H1 (cell line): ENCODE data around the gene CIT. TPM values are rescaled to one million over a fixed set of nuclear protein-coding genes. Genes with fewer than 3 reads are reported as not detected.

ENCODE experiments used
- EGR1 ChIP-seq: IDR thresholded peaks from 2 replicates; pipeline ENCODE4 v1.6.1; 2011; ENCODE audit warnings: low read depth, low read length, borderline replicate concordance
- RNF2 ChIP-seq: fragments of 200-900, 300-1000 bp; sonication (generic); IDR thresholded peaks from 2 replicates; pipeline ENCODE4 v1.7.1; 2016; ENCODE audit warnings: borderline replicate concordance, low read depth, mild to moderate bottlenecking, antibody characterized with exemption, low read length; ENCODE audit not compliant: poor library complexity, severe bottlenecking; ENCODE audit errors: missing control alignments
- polyA plus RNA-seq, 7 experiments: library from polyadenylated mRNA; depleted of rRNA in 3 of 7; stranded (reverse) in 5 of 7; unstranded in 2 of 7; fragments of >200 nt in 5 of 7; fragments of 200-250 nt in 2 of 7; gene quantifications; 1 replicate in 5 of 7; 2 replicates in 1 of 7; 4 replicates in 1 of 7; pipeline versions ENCODE4 v1.2.1 to v1.2.3, GENCODE V29; 2011 to 2013; ENCODE audit warnings: missing spikeins in 2 of 7, mixed read lengths in 2 of 7
- total RNA-seq: library from RNA; stranded (reverse); fragmentation: NEBNext Ultra II Directional; extraction: Animal tissue kit (Norgen Biotek cat#: 25700); gene quantifications from 2 replicates; pipeline ENCODE4 v1.2.1, GENCODE V29; 2021
- TF ChIP-seq, protein P1 (sequence below): fragments of 300-600 bp; sonication (generic); IDR thresholded peaks from 2 replicates; pipeline ENCODE4 v1.7.1; 2012; ENCODE audit warnings: low read length, moderate library complexity, mild to moderate bottlenecking, inconsistent platforms; ENCODE audit not compliant: insufficient replicate concordance

The CIT gene
- total and polyA plus RNA-seq, 2 of the 8 experiments (the other 6 are each of a cell fraction or from before 2014, with no cell fraction given): 17.1 to 60.9 TPM

DNA sequence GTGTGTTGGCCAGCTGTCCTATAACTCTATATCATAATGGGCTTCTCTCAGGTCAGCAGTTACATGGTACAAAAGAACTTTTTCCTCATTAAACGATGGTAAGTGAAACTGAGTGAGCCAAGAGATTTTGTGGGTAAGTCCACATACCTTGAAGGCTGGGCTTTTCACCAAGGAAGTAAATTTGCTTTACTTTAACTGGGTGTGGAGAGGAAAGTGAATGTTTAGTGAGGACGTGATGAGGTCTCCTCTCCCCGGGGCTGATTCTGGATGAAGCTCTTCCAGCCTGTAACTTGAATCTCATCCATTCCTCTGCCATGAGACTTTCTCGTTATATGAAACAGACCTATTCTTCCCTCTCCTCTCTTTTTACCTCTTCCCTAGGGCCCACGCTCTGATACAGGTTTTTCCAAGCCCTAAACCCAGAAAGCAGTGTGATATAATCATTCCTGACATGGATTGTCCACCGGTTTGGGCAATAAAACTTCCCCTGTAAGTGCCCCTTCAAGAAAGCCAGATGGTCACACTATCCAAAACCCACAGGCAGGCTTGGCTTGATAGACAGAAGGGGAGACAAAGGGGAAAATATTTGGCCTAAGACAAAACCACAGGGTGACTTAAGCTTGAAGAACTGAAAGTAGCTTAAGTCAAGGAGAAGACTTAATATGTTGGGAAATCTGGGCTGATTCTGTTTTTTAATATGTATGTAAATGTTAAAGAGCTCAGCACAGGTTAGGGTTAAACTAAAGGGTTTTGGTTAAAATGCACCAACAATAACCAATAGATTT lies 50.3 kb downstream of the CIT start (continued):
- TF ChIP-seq, protein P1, sequence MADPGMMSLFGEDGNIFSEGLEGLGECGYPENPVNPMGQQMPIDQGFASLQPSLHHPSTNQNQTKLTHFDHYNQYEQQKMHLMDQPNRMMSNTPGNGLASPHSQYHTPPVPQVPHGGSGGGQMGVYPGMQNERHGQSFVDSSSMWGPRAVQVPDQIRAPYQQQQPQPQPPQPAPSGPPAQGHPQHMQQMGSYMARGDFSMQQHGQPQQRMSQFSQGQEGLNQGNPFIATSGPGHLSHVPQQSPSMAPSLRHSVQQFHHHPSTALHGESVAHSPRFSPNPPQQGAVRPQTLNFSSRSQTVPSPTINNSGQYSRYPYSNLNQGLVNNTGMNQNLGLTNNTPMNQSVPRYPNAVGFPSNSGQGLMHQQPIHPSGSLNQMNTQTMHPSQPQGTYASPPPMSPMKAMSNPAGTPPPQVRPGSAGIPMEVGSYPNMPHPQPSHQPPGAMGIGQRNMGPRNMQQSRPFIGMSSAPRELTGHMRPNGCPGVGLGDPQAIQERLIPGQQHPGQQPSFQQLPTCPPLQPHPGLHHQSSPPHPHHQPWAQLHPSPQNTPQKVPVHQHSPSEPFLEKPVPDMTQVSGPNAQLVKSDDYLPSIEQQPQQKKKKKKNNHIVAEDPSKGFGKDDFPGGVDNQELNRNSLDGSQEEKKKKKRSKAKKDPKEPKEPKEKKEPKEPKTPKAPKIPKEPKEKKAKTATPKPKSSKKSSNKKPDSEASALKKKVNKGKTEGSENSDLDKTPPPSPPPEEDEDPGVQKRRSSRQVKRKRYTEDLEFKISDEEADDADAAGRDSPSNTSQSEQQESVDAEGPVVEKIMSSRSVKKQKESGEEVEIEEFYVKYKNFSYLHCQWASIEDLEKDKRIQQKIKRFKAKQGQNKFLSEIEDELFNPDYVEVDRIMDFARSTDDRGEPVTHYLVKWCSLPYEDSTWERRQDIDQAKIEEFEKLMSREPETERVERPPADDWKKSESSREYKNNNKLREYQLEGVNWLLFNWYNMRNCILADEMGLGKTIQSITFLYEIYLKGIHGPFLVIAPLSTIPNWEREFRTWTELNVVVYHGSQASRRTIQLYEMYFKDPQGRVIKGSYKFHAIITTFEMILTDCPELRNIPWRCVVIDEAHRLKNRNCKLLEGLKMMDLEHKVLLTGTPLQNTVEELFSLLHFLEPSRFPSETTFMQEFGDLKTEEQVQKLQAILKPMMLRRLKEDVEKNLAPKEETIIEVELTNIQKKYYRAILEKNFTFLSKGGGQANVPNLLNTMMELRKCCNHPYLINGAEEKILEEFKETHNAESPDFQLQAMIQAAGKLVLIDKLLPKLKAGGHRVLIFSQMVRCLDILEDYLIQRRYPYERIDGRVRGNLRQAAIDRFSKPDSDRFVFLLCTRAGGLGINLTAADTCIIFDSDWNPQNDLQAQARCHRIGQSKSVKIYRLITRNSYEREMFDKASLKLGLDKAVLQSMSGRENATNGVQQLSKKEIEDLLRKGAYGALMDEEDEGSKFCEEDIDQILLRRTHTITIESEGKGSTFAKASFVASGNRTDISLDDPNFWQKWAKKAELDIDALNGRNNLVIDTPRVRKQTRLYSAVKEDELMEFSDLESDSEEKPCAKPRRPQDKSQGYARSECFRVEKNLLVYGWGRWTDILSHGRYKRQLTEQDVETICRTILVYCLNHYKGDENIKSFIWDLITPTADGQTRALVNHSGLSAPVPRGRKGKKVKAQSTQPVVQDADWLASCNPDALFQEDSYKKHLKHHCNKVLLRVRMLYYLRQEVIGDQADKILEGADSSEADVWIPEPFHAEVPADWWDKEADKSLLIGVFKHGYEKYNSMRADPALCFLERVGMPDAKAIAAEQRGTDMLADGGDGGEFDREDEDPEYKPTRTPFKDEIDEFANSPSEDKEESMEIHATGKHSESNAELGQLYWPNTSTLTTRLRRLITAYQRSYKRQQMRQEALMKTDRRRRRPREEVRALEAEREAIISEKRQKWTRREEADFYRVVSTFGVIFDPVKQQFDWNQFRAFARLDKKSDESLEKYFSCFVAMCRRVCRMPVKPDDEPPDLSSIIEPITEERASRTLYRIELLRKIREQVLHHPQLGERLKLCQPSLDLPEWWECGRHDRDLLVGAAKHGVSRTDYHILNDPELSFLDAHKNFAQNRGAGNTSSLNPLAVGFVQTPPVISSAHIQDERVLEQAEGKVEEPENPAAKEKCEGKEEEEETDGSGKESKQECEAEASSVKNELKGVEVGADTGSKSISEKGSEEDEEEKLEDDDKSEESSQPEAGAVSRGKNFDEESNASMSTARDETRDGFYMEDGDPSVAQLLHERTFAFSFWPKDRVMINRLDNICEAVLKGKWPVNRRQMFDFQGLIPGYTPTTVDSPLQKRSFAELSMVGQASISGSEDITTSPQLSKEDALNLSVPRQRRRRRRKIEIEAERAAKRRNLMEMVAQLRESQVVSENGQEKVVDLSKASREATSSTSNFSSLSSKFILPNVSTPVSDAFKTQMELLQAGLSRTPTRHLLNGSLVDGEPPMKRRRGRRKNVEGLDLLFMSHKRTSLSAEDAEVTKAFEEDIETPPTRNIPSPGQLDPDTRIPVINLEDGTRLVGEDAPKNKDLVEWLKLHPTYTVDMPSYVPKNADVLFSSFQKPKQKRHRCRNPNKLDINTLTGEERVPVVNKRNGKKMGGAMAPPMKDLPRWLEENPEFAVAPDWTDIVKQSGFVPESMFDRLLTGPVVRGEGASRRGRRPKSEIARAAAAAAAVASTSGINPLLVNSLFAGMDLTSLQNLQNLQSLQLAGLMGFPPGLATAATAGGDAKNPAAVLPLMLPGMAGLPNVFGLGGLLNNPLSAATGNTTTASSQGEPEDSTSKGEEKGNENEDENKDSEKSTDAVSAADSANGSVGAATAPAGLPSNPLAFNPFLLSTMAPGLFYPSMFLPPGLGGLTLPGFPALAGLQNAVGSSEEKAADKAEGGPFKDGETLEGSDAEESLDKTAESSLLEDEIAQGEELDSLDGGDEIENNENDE: no peak
- TF ChIP-seq EGR1: no peak
- no peak for TF ChIP-seq RNF2
